ENCODE results near the gene RBBP8. TPM values are rescaled to one million over a fixed set of nuclear protein-coding genes. Genes with fewer than 3 reads are reported as not detected.
A peak's percentile ranks its signal among the peaks of the same experiment; 100 is the strongest.

The RBBP8 gene
- total RNA-seq, 1 experiment from 2014 or later = 65.2 TPM

DNA sequence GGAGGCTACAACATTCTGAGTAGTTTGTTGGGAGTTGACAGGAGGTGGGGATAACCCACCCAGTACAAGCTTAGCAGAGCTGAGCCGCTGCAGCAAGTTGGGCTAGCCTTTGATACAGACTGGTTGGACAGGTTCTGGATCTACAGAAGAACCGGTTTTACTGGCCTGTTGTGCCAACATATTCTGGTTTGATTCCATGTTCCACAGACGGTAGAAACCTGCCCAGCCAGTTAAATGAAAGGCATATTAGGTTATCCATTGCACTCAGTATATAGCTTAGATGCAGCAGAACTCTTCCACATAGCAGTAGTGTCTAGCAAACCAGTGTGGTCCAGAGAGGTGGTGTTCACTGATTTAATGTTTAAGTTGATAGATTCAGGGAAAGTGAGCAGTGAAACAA lies 19.3 kb upstream of the RBBP8 start:
- Histone ChIP-seq H3K27me3 (ENCODE audit: insufficient read depth, low read length) (no peaks in the 10 kb centered on the region), H4K91ac (ENCODE audit: insufficient read length, low read depth, low read length) (no peak overlapping the region), H3K9ac (ENCODE audit: extremely low read depth, insufficient read length, low read length) (no peak overlapping the region), H3K56ac (ENCODE audit: insufficient read length, low read depth, low read length) (no peak overlapping the region), H3T11ph (ENCODE audit: low read length) (no peak overlapping the region), H3K14ac (ENCODE audit: insufficient read depth, low read length) (no peak overlapping the region), H2BK15ac (ENCODE audit: low read depth, low read length) (no peak overlapping the region), H3K4ac (ENCODE audit: low read depth, low read length) (no peak overlapping the region), H4K5ac (ENCODE audit: insufficient read length, low read depth, low read length) (no peak overlapping the region), H2BK120ac (ENCODE audit: low read depth, low read length, poor library complexity, severe bottlenecking) (no peak overlapping the region), H4K8ac (replicated peaks; ENCODE audit: insufficient read length, low read depth, low read length) (no peak overlapping the region), H3K79me2 (ENCODE audit: insufficient read depth, low read length) (no peaks in the 10 kb centered on the region), H2BK20ac (ENCODE audit: low read depth, low read length, poor library complexity, severe bottlenecking) (no peak overlapping the region), H3K9me3 (ENCODE audit: control insufficient read depth, low read depth, low read length) (no peaks in the 10 kb centered on the region), H4K20me1 (ENCODE audit: control insufficient read depth, insufficient read depth, insufficient read length) (no peaks in the 10 kb centered on the region), H3K4me2 (ENCODE audit: insufficient read depth, insufficient read length, low read length) (peak overlapping the region; percentile 28), H3K23ac (ENCODE audit: insufficient read length, low read depth, low read length) (no peak overlapping the region), H3K4me1 (ENCODE audit: insufficient read depth, low read length) (peaks cover 10% of the 10 kb centered on the region; the same call in 1 of the 2 replicates), H3K23me2 (ENCODE audit: insufficient read length, low read depth, low read length, poor library complexity, severe bottlenecking) (no peaks in the 10 kb centered on the region), H2BK5ac (ENCODE audit: insufficient read length, low read length) (no peak overlapping the region), H2AFZ (ENCODE audit: low read length) (no peak overlapping the region), H2AK5ac (ENCODE audit: insufficient read length, low read length) (no peak overlapping the region), H2BK12ac (ENCODE audit: insufficient read length, low read depth, low read length) (no peak overlapping the region), H3K79me1 (ENCODE audit: insufficient read depth, low read depth, low read length, poor library complexity, severe bottlenecking) (no peaks in the 10 kb centered on the region), H3K18ac (ENCODE audit: insufficient read length, low read depth, low read length) (no peak overlapping the region), H3K27ac (ENCODE audit: insufficient read length, low read depth, low read length) (no peak overlapping the region)
- no CpG with 5 or more reads among the region's 3 CpGs for WGBS (ENCODE audit: extremely low coverage, insufficient read length, low lambda C conversion rate)
- TF ChIP-seq, protein P1, sequence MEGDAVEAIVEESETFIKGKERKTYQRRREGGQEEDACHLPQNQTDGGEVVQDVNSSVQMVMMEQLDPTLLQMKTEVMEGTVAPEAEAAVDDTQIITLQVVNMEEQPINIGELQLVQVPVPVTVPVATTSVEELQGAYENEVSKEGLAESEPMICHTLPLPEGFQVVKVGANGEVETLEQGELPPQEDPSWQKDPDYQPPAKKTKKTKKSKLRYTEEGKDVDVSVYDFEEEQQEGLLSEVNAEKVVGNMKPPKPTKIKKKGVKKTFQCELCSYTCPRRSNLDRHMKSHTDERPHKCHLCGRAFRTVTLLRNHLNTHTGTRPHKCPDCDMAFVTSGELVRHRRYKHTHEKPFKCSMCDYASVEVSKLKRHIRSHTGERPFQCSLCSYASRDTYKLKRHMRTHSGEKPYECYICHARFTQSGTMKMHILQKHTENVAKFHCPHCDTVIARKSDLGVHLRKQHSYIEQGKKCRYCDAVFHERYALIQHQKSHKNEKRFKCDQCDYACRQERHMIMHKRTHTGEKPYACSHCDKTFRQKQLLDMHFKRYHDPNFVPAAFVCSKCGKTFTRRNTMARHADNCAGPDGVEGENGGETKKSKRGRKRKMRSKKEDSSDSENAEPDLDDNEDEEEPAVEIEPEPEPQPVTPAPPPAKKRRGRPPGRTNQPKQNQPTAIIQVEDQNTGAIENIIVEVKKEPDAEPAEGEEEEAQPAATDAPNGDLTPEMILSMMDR (conservative IDR thresholded peaks at IDR 0.05) = no peak
- Mint-ChIP-seq H3K27ac (peak overlapping the region; percentile 0 to 75 (median 12); a peak in 4 of 7 replicates), H3K36me3 (ENCODE audit: insufficient read depth in 1 of 3, low read depth in 3 of 3) (peaks cover 5 to 12% (median 12%) of the 10 kb centered on the region in 3 experiments; a peak in 6 of 7 replicates), H3K4me1 (peaks cover 52 to 56% of the 10 kb centered on the region in 2 experiments), H3K4me3 (peak overlapping the region in 1 of 2 experiments; percentile 39; a peak in 3 of 5 replicates), H3K9me3 (peaks cover 0 to 5% of the 10 kb centered on the region in 2 experiments; a peak in 1 of 5 replicates), H3K27me3 (ENCODE audit: low read depth) (no peaks in the 10 kb centered on the region)
- peak; percentile 69 for DNase-seq

All from H9 (cell line).